ENCODE results near the gene PDIA6.
"Not testable (repeated sequence)": the region's sequence is repeated elsewhere in the genome, so short reads cannot be mapped to it uniquely, and the experiment has no call there.

The PDIA6 gene

DNA sequence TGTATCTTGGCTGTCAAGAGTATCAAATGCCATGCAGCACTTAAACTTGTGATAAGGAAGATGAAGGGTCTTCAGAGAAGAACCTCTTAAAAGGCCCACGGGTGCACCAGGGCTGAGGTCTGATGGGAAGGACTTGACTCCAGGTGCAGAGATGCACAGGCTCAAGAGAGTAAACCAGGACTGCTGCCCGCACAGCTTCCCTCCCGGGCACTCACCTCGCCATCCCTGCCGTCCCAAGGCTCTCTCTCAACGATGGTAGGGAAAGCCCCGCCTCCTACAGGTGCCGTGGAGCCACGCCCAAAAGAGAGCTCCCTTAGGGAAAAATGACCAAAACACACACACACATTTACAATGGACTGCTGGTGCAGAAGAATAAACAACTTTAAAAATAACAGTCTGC is 27.9 kb downstream of the PDIA6 start:
- DNase-seq (ENCODE audit: low read depth in 1 of 2, low spot score in 1 of 2) = no peak
- no peak overlapping the region for H3K27ac ChIP-seq (replicated peaks)

DNA sequence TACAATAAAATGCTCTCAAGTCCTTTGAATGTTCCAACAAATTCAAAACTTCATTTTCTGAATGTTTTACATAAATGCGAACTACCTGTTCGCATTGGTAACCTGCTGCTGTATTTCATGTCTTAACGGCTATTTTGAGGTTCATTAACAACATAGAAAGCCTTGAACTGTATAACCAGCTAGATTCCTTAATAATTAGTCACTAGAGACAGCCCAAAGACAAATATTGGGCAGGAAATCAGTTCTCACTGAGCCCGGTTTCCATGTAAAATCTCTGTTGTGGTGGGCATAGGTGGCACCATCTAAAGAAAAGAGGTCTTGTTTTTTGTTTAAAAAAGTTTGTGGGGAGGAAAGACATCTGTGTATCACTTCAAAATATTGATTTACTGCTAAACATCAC is 29.2 kb downstream of the PDIA6 start:
- no peak overlapping the region for H3K27ac ChIP-seq (replicated peaks)
- TF ChIP-seq SPI1 (IDR thresholded peaks at IDR 0.05; ENCODE audit: borderline replicate concordance, low read depth) (no peak), POLR2AphosphoS5 (IDR thresholded peaks at IDR 0.05; ENCODE audit: low read depth) (no peak), GABPA (IDR thresholded peaks at IDR 0.05; ENCODE audit: low read depth) (no peak)
- TF ChIP-seq, protein P1, sequence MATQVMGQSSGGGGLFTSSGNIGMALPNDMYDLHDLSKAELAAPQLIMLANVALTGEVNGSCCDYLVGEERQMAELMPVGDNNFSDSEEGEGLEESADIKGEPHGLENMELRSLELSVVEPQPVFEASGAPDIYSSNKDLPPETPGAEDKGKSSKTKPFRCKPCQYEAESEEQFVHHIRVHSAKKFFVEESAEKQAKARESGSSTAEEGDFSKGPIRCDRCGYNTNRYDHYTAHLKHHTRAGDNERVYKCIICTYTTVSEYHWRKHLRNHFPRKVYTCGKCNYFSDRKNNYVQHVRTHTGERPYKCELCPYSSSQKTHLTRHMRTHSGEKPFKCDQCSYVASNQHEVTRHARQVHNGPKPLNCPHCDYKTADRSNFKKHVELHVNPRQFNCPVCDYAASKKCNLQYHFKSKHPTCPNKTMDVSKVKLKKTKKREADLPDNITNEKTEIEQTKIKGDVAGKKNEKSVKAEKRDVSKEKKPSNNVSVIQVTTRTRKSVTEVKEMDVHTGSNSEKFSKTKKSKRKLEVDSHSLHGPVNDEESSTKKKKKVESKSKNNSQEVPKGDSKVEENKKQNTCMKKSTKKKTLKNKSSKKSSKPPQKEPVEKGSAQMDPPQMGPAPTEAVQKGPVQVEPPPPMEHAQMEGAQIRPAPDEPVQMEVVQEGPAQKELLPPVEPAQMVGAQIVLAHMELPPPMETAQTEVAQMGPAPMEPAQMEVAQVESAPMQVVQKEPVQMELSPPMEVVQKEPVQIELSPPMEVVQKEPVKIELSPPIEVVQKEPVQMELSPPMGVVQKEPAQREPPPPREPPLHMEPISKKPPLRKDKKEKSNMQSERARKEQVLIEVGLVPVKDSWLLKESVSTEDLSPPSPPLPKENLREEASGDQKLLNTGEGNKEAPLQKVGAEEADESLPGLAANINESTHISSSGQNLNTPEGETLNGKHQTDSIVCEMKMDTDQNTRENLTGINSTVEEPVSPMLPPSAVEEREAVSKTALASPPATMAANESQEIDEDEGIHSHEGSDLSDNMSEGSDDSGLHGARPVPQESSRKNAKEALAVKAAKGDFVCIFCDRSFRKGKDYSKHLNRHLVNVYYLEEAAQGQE (IDR thresholded peaks at IDR 0.05; ENCODE audit: insufficient replicate concordance, low read depth) = no peak
- TF ChIP-seq, protein P2, sequence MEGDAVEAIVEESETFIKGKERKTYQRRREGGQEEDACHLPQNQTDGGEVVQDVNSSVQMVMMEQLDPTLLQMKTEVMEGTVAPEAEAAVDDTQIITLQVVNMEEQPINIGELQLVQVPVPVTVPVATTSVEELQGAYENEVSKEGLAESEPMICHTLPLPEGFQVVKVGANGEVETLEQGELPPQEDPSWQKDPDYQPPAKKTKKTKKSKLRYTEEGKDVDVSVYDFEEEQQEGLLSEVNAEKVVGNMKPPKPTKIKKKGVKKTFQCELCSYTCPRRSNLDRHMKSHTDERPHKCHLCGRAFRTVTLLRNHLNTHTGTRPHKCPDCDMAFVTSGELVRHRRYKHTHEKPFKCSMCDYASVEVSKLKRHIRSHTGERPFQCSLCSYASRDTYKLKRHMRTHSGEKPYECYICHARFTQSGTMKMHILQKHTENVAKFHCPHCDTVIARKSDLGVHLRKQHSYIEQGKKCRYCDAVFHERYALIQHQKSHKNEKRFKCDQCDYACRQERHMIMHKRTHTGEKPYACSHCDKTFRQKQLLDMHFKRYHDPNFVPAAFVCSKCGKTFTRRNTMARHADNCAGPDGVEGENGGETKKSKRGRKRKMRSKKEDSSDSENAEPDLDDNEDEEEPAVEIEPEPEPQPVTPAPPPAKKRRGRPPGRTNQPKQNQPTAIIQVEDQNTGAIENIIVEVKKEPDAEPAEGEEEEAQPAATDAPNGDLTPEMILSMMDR (IDR thresholded peaks at IDR 0.05; ENCODE audit: insufficient read depth, low read length) = no peak
- H3K4me3 ChIP-seq (replicated peaks; ENCODE audit: insufficient read depth, low read length) = no peak overlapping the region
- H3K27me3 ChIP-seq (ENCODE audit: insufficient read depth, poor library complexity, severe bottlenecking) = no peaks in the 10 kb centered on the region
- DNase-seq (ENCODE audit: low read depth in 1 of 2, low spot score in 1 of 2) = no peak

More for the DNA sequence above, 27.9 kb downstream of the PDIA6 start:
- H3K27me3 ChIP-seq (ENCODE audit: insufficient read depth, poor library complexity, severe bottlenecking) = no peaks in the 10 kb centered on the region
- TF ChIP-seq, protein P1 (IDR thresholded peaks at IDR 0.05; ENCODE audit: insufficient replicate concordance, low read depth) = no peak
- no peak for TF ChIP-seq SPI1 (IDR thresholded peaks at IDR 0.05; ENCODE audit: borderline replicate concordance, low read depth)
- H3K4me3 ChIP-seq (replicated peaks; ENCODE audit: insufficient read depth, low read length) = no peak overlapping the region

DNA sequence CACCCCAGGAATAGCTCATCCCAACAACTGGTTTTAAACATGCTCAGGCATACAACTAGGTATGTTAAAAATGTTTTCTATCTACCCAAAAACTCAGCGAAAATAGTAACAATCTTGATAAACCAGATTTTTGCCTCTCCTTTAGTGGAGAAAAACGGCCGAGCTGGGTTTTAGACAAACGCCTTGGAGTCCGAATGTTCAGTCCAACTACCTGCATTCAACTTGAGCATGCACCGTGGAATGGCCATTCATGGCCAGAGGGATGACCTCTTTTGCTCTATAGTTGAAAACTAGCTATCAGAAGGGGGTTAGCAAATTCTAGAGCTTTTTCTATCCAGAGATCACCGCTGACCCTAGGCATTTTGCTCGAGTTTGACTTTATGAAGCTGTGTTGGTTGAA is 30.8 kb downstream of the PDIA6 start:
- Histone ChIP-seq H3K4me3 (replicated peaks; ENCODE audit: insufficient read depth, low read length) (no peak overlapping the region), H3K27ac (replicated peaks) (no peak overlapping the region), H3K27me3 (ENCODE audit: insufficient read depth, poor library complexity, severe bottlenecking) (no peaks in the 10 kb centered on the region)
- TF ChIP-seq, protein P2 (IDR thresholded peaks at IDR 0.05; ENCODE audit: insufficient read depth, low read length) = no peak
- no peak for TF ChIP-seq SPI1 (IDR thresholded peaks at IDR 0.05; ENCODE audit: borderline replicate concordance, low read depth)
- TF ChIP-seq, protein P1 (IDR thresholded peaks at IDR 0.05; ENCODE audit: insufficient replicate concordance, low read depth) = no peak
- TF ChIP-seq POLR2AphosphoS5 (IDR thresholded peaks at IDR 0.05; ENCODE audit: low read depth) = no peak
- no peak for TF ChIP-seq GABPA (IDR thresholded peaks at IDR 0.05; ENCODE audit: low read depth)
- DNase-seq (ENCODE audit: low read depth in 1 of 2, low spot score in 1 of 2) = no peak

DNA sequence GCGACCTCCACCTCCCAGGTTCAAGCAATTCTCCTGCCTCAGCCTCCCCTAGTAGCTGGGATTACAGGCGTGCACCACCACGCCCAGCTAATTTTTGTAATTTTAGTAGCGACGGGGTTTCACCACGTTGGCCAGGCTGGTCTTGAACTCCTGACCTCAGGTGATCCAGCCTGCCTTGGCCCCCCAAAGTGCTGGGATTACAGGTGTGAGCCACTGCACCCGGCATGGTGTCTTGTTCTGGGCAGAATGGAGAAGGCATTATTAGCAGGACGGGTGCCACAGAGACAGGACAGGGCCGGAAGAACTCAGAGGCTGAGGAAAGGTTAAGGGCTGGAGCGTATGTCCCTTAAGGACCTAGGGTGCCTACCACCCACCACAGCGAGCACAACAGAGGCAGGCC is 31.8 kb downstream of the PDIA6 start:
- H3K4me3 ChIP-seq (replicated peaks; ENCODE audit: insufficient read depth, low read length); H3K27me3 ChIP-seq (ENCODE audit: insufficient read depth, poor library complexity, severe bottlenecking); H3K27ac ChIP-seq (replicated peaks); DNase-seq (ENCODE audit: low read depth in 1 of 2, low spot score in 1 of 2): not testable (repeated sequence)

All from HL-60 (cell line).